H9 (cell line): ENCODE measurements around the gene ZNF444. TPM values are rescaled to one million over a fixed set of nuclear protein-coding genes. Genes with fewer than 3 reads are reported as not detected.
A peak's percentile ranks its signal among the peaks of the same experiment; 100 is the strongest.

Experiments
- DNase-seq: peaks from one replicate; pipeline ENCODE4 v3.0.0-alpha.2; 2017
- H2AFZ ChIP-seq: one replicate; pipeline ENCODE4 v1.6.1; 2013; ENCODE audit warnings: mild to moderate bottlenecking, low read length, control low read depth, moderate library complexity
- H2AK5ac ChIP-seq: 2 replicates; pipeline ENCODE4 v1.6.1; 2013; ENCODE audit warnings: low read length, control low read depth, mixed read lengths; ENCODE audit not compliant: insufficient read length
- H2BK120ac ChIP-seq: one replicate; pipeline ENCODE4 v1.6.1; 2013; ENCODE audit warnings: low read depth, mild to moderate bottlenecking, low read length, control low read depth, inconsistent platforms; ENCODE audit not compliant: poor library complexity, severe bottlenecking
- H2BK12ac ChIP-seq: 2 replicates; pipeline ENCODE4 v1.6.1; 2013; ENCODE audit warnings: low read length, control low read depth, mixed read lengths, low read depth; ENCODE audit not compliant: insufficient read length
- H2BK15ac ChIP-seq: 2 replicates; pipeline ENCODE4 v1.6.1; 2013; ENCODE audit warnings: low read depth, low read length, control low read depth
- H2BK20ac ChIP-seq: one replicate; pipeline ENCODE4 v1.6.1; 2013; ENCODE audit warnings: low read depth, mild to moderate bottlenecking, low read length, control low read depth, inconsistent platforms; ENCODE audit not compliant: poor library complexity, severe bottlenecking
- H2BK5ac ChIP-seq: 2 replicates; pipeline ENCODE4 v1.6.1; 2013; ENCODE audit warnings: low read length, control low read depth, mixed read lengths; ENCODE audit not compliant: insufficient read length
- H3K14ac ChIP-seq: 2 replicates; pipeline ENCODE4 v1.6.1; 2013; ENCODE audit warnings: low read length, control low read depth; ENCODE audit not compliant: insufficient read depth
- H3K18ac ChIP-seq: 2 replicates; pipeline ENCODE4 v1.6.1; 2013; ENCODE audit warnings: low read depth, mild to moderate bottlenecking, mixed read lengths, low read length, control low read depth; ENCODE audit not compliant: insufficient read length
- H3K23ac ChIP-seq: 2 replicates; pipeline ENCODE4 v1.6.1; 2013; ENCODE audit warnings: low read length, control low read depth, mixed read lengths, low read depth; ENCODE audit not compliant: insufficient read length
- H3K23me2 ChIP-seq: 2 replicates; pipeline ENCODE4 v1.6.1; 2013; ENCODE audit warnings: low read depth, mild to moderate bottlenecking, mixed read lengths, low read length, control low read depth; ENCODE audit not compliant: insufficient read length, poor library complexity, severe bottlenecking
- H3K27ac ChIP-seq: 2 replicates; pipeline ENCODE4 v1.5.1; 2013; ENCODE audit warnings: low read length, control low read depth, mixed read lengths, low read depth; ENCODE audit not compliant: insufficient read length
- H3K27me3 ChIP-seq: 2 replicates; pipeline ENCODE4 v1.6.1; 2013; ENCODE audit warnings: low read length, control low read depth, inconsistent platforms; ENCODE audit not compliant: insufficient read depth
- H3K4ac ChIP-seq: 2 replicates; pipeline ENCODE4 v1.6.1; 2013; ENCODE audit warnings: low read depth, mild to moderate bottlenecking, control low read depth, inconsistent platforms, low read length, moderate library complexity
- H3K4me1 ChIP-seq: 2 replicates; pipeline ENCODE4 v1.6.1; 2013; ENCODE audit warnings: low read length, control low read depth, inconsistent platforms; ENCODE audit not compliant: insufficient read depth
- H3K4me2 ChIP-seq: 2 replicates; pipeline ENCODE4 v1.6.1; 2013; ENCODE audit warnings: low read length, control low read depth, mixed read lengths; ENCODE audit not compliant: insufficient read length, insufficient read depth
- H3K56ac ChIP-seq: 2 replicates; pipeline ENCODE4 v1.6.1; 2013; ENCODE audit warnings: low read depth, mild to moderate bottlenecking, mixed read lengths, low read length, control low read depth; ENCODE audit not compliant: insufficient read length
- H3K79me1 ChIP-seq: 2 replicates; pipeline ENCODE4 v1.6.1; 2013; ENCODE audit warnings: low read depth, mild to moderate bottlenecking, moderate library complexity, low read length, control low read depth, inconsistent platforms; ENCODE audit not compliant: insufficient read depth, poor library complexity, severe bottlenecking
- H3K79me2 ChIP-seq: 2 replicates; pipeline ENCODE4 v1.6.1; 2013; ENCODE audit warnings: low read length, control low read depth, inconsistent platforms; ENCODE audit not compliant: insufficient read depth
- H3K9ac ChIP-seq: 2 replicates; pipeline ENCODE4 v1.6.1; 2013; ENCODE audit warnings: low read length, control low read depth, mixed read lengths; ENCODE audit not compliant: insufficient read length; ENCODE audit errors: extremely low read depth
- H3K9me3 ChIP-seq: one replicate; pipeline ENCODE4 v1.6.1; 2013; ENCODE audit warnings: low read depth, low read length, inconsistent platforms; ENCODE audit not compliant: control insufficient read depth
- H3T11ph ChIP-seq: one replicate; pipeline ENCODE4 v1.6.1; 2013; ENCODE audit warnings: mild to moderate bottlenecking, low read length, control low read depth, inconsistent platforms
- H4K20me1 ChIP-seq: one replicate; pipeline ENCODE4 v1.6.1; 2013; ENCODE audit not compliant: control insufficient read depth, insufficient read length, insufficient read depth
- H4K5ac ChIP-seq: 2 replicates; pipeline ENCODE4 v1.6.1; 2013; ENCODE audit warnings: low read depth, mild to moderate bottlenecking, mixed read lengths, low read length, control low read depth; ENCODE audit not compliant: insufficient read length
- H4K8ac ChIP-seq: replicated peaks from 2 replicates; pipeline ENCODE4 v1.6.1; 2013; ENCODE audit warnings: low read length, control low read depth, mixed read lengths, low read depth; ENCODE audit not compliant: insufficient read length
- H4K91ac ChIP-seq: 2 replicates; pipeline ENCODE4 v1.6.1; 2013; ENCODE audit warnings: low read depth, mild to moderate bottlenecking, moderate library complexity, mixed read lengths, low read length, control low read depth; ENCODE audit not compliant: insufficient read length
- H3K27ac Mint-ChIP-seq, 3 experiments: 2 replicates in 2 of 3; 3 replicates in 1 of 3; pipeline ENCODE4 v1.8.0; 2020 to 2021; ENCODE audit warnings: mixed read lengths in 3 of 3, mild to moderate bottlenecking in 1 of 3, moderate library complexity in 1 of 3
- H3K27me3 Mint-ChIP-seq: 2 replicates; pipeline ENCODE4 v1.8.0; 2021; ENCODE audit warnings: low read depth, mild to moderate bottlenecking, moderate library complexity, mixed read lengths
- H3K36me3 Mint-ChIP-seq, 3 experiments: 2 replicates in 2 of 3; 3 replicates in 1 of 3; pipeline ENCODE4 v1.8.0; 2020 to 2021; ENCODE audit warnings: low read depth in 3 of 3, mixed read lengths in 3 of 3; ENCODE audit not compliant: insufficient read depth in 1 of 3
- H3K4me1 Mint-ChIP-seq, 2 experiments: 2 replicates each; pipeline ENCODE4 v1.8.0; 2020; ENCODE audit warnings: mixed read lengths in 2 of 2
- H3K4me3 Mint-ChIP-seq, 2 experiments: 2 replicates in 1 of 2; 3 replicates in 1 of 2; pipeline ENCODE4 v1.8.0; 2020 to 2021; ENCODE audit warnings: mild to moderate bottlenecking in 2 of 2, mixed read lengths in 2 of 2, moderate library complexity in 1 of 2
- H3K9me3 Mint-ChIP-seq, 2 experiments: 2 replicates in 1 of 2; 3 replicates in 1 of 2; pipeline ENCODE4 v1.8.0; 2020; ENCODE audit warnings: mild to moderate bottlenecking in 2 of 2, mixed read lengths in 2 of 2, moderate library complexity in 1 of 2
- WGBS: extraction: QIAGEN DNeasy Blood & Tissue Kit; methylation state at CpG from one replicate; pipeline ENCODE4 v1.1.7; 2013; ENCODE audit warnings: missing lambda C conversion rate, low lambda C conversion rate, mixed read lengths; ENCODE audit not compliant: insufficient read length; ENCODE audit errors: extremely low coverage; 5-methylcytosine and 5-hydroxymethylcytosine counted together
- total RNA-seq: library from RNA; stranded (reverse); gene quantifications from 2 replicates; pipeline ENCODE4 v1.2.1, GENCODE V29; 2021
- TF ChIP-seq, protein P1 (sequence below): fragments of 200-600 bp; sonication (generic); conservative IDR thresholded peaks from 3 replicates; pipeline ENCODE4 v1.8.0; 2021; ENCODE audit warnings: antibody characterized with exemption, mild to moderate bottlenecking

Gene ZNF444
- total RNA-seq, 1 experiment from 2014 or later = 49.7 TPM

DNA sequence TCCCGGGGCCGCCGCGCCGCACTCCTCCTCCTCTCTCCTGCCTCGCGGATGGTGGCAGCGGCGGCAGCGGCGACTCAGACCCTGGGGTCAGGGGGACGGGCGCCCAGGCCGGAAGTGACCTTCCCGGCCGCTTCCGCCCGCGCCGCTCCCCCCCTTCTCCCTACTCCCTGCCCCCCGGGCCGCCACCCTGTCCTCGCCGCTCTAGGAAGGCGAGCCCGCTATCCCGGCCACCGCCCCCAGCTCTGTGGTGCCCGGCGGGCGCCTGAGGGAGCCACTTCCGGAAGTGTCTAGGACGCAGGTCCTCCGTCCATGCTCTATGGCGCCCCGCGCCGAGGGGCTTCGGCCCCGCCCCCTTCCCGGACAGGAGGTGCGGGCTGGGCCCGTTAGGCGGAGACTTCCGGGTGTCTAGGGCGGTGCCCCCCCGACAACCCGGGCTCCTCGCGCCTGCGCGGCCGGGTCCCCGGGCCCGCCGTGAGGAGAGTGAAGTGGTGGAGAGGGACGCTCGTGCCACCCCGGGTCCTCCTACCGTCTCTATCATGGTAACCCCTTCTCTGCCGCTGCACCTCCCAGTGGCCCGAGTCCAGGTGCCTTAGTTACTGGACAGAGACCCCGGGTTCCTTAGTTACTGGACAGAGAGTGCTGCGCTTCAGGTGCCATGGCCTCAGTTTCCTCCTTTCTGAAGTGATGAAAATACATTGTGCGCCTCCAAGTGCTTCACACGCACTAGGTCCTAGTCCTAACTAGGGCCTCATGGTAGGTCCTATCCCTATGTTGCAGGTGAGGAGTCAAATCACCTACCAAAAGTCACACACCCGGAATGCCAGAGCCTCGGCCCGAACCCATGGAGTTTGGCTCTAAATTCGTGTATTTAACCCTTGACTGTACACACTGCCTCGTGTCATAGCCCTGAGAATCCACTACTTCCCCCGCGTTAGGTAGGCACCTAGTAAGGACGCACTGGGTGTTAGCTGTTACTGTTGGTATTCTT lies 19.6 kb upstream of the ZNF444 start, which contains the start of gene ZNF787:
TSS of gene ZNF787 (minus strand) at position 116 of the 988 bp plus-strand sequence. CDS start 18,078 bp downstream, outside the sequence.
- H3K23me2 ChIP-seq = peaks cover 7% of the 10 kb centered on the region
- peaks cover 8% of the 10 kb centered on the region for H3K79me1 ChIP-seq
- no peak within 1 kb of the TSS for H2BK15ac ChIP-seq
- H3K9me3 Mint-ChIP-seq = no peaks in the 10 kb centered on the region; a peak in 1 of 5 replicates
- H3K56ac ChIP-seq = no peak within 1 kb of the TSS
- H2BK120ac ChIP-seq = no peak within 1 kb of the TSS
- H3K79me2 ChIP-seq = peaks cover 39% of the 10 kb centered on the region
- H3K36me3 Mint-ChIP-seq = peaks cover 5 to 11% (median 11%) of the 10 kb centered on the region in 3 experiments
- no peak within 1 kb of the TSS for H2BK5ac ChIP-seq
- no peak within 1 kb of the TSS for H4K91ac ChIP-seq
- no peak within 1 kb of the TSS for H4K8ac ChIP-seq
- peak within 1 kb of the TSS; percentile 34 for H2AFZ ChIP-seq
- peaks cover 2% of the 10 kb centered on the region; the same call in 1 of the 2 replicates for H3K4me1 ChIP-seq
- no peaks in the 10 kb centered on the region for H3K9me3 ChIP-seq
- no peak within 1 kb of the TSS for H3K23ac ChIP-seq
- peak; percentile 98 for DNase-seq
- TF ChIP-seq, protein P1, sequence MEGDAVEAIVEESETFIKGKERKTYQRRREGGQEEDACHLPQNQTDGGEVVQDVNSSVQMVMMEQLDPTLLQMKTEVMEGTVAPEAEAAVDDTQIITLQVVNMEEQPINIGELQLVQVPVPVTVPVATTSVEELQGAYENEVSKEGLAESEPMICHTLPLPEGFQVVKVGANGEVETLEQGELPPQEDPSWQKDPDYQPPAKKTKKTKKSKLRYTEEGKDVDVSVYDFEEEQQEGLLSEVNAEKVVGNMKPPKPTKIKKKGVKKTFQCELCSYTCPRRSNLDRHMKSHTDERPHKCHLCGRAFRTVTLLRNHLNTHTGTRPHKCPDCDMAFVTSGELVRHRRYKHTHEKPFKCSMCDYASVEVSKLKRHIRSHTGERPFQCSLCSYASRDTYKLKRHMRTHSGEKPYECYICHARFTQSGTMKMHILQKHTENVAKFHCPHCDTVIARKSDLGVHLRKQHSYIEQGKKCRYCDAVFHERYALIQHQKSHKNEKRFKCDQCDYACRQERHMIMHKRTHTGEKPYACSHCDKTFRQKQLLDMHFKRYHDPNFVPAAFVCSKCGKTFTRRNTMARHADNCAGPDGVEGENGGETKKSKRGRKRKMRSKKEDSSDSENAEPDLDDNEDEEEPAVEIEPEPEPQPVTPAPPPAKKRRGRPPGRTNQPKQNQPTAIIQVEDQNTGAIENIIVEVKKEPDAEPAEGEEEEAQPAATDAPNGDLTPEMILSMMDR = no peak
- no peak within 1 kb of the TSS for H2AK5ac ChIP-seq
- no peaks in the 10 kb centered on the region; the same call in 1 of the 2 replicates for H3K27me3 Mint-ChIP-seq
- H3K18ac ChIP-seq = peak within 1 kb of the TSS; percentile 43
- H3K4me1 Mint-ChIP-seq = peaks cover 27 to 30% of the 10 kb centered on the region in 2 experiments
- no peak within 1 kb of the TSS for H3T11ph ChIP-seq
- no CpG with 5 or more reads among the region's 74 CpGs for WGBS
- no peaks in the 10 kb centered on the region; the same call in 1 of the 2 replicates for H3K27me3 ChIP-seq
- H2BK12ac ChIP-seq = no peak within 1 kb of the TSS
- no peak within 1 kb of the TSS for H2BK20ac ChIP-seq
- H3K27ac Mint-ChIP-seq = peak within 1 kb of the TSS; percentile 86 to 96 (median 95); a peak in 6 of 7 replicates
- H4K20me1 ChIP-seq = no peaks in the 10 kb centered on the region
- peak within 1 kb of the TSS; percentile 83 for H3K9ac ChIP-seq
- peak within 1 kb of the TSS; percentile 16 for H3K27ac ChIP-seq
- peak within 1 kb of the TSS; percentile 86 to 89 for H3K4me3 Mint-ChIP-seq
- H3K4ac ChIP-seq = no peak within 1 kb of the TSS; the same call in 1 of the 2 replicates
- H4K5ac ChIP-seq = no peak within 1 kb of the TSS
- peak within 1 kb of the TSS; percentile 87 for H3K14ac ChIP-seq
- peak within 1 kb of the TSS; percentile 82 for H3K4me2 ChIP-seq
